ENCODE results near the gene FAM3D. TPM values are rescaled to one million over a fixed set of nuclear protein-coding genes. Genes with fewer than 3 reads are reported as not detected.
"Not testable (repeated sequence)": the region's sequence is repeated elsewhere in the genome, so short reads cannot be mapped to it uniquely, and the experiment has no call there.

Gene FAM3D
- total and polyA plus RNA-seq, 4 donors = 0.09 TPM; not detected in 3

DNA sequence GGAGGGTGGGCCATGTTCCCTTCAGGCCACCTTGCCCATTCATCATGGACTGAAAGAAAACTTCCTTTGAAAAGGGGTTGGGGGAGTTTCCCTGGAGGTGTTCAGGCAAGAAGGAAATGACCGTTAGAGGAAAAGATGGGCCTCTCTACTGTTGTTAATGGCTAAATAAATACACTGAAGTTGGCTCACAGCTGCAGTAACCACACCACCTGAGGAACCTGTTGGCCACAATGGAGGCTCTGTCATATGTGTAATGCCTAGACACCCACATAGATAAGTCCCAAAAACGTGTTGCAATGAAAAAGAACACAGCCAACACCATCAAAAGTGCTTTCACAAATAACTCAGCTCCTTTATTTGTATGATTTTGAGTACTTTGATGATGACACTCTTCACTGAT is 38.2 kb upstream of the FAM3D start:
- WGBS = 73% methylated on average over 2 of the region's 2 CpGs
- Histone ChIP-seq H3K27ac (ENCODE audit: low read depth in 1 of 2, low read length in 2 of 2) (no peak overlapping the region), H3K9me3 (ENCODE audit: control insufficient read depth in 4 of 4, low read length in 3 of 4) (no peaks in the 10 kb centered on the region), H3K9ac (ENCODE audit: low read depth in 1 of 2, low read length in 2 of 2) (no peak overlapping the region), H3K36me3 (ENCODE audit: control insufficient read depth in 4 of 4, insufficient read depth in 3 of 4, low read depth in 1 of 4, low read length in 3 of 4) (no peaks in the 10 kb centered on the region), H3K27me3 (ENCODE audit: control insufficient read depth in 4 of 4, insufficient read depth in 4 of 4, low read length in 3 of 4) (no peaks in the 10 kb centered on the region), H3K4me3 (ENCODE audit: low read depth in 1 of 3, low read length in 3 of 3) (no peak overlapping the region), H3K4me1 (ENCODE audit: control insufficient read depth in 4 of 4, insufficient read depth in 4 of 4, low read length in 3 of 4) (peaks cover 0 to 15% (median 11%) of the 10 kb centered on the region in 4 donors)
- no peak for DNase-seq (ENCODE audit: low spot score)
- TF ChIP-seq, protein P1, sequence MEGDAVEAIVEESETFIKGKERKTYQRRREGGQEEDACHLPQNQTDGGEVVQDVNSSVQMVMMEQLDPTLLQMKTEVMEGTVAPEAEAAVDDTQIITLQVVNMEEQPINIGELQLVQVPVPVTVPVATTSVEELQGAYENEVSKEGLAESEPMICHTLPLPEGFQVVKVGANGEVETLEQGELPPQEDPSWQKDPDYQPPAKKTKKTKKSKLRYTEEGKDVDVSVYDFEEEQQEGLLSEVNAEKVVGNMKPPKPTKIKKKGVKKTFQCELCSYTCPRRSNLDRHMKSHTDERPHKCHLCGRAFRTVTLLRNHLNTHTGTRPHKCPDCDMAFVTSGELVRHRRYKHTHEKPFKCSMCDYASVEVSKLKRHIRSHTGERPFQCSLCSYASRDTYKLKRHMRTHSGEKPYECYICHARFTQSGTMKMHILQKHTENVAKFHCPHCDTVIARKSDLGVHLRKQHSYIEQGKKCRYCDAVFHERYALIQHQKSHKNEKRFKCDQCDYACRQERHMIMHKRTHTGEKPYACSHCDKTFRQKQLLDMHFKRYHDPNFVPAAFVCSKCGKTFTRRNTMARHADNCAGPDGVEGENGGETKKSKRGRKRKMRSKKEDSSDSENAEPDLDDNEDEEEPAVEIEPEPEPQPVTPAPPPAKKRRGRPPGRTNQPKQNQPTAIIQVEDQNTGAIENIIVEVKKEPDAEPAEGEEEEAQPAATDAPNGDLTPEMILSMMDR (IDR thresholded peaks at IDR 0.05; ENCODE audit: low read depth, low read length, missing input control) = no peak
- TF ChIP-seq JUND (IDR thresholded peaks at IDR 0.05) = no peak
- TF ChIP-seq FOXA1 (IDR thresholded peaks at IDR 0.05) = no peak
- TF ChIP-seq FOXA2 (IDR thresholded peaks at IDR 0.05) = no peak
- no peak for TF ChIP-seq RAD21 (IDR thresholded peaks at IDR 0.05)
- no peak for TF ChIP-seq EGR1 (IDR thresholded peaks at IDR 0.05; ENCODE audit: low read depth in 2 of 2)
- TF ChIP-seq HNF4G (IDR thresholded peaks at IDR 0.05) = no peak
- no peak for TF ChIP-seq NR2F2 (IDR thresholded peaks at IDR 0.05)
- TF ChIP-seq, protein P2, sequence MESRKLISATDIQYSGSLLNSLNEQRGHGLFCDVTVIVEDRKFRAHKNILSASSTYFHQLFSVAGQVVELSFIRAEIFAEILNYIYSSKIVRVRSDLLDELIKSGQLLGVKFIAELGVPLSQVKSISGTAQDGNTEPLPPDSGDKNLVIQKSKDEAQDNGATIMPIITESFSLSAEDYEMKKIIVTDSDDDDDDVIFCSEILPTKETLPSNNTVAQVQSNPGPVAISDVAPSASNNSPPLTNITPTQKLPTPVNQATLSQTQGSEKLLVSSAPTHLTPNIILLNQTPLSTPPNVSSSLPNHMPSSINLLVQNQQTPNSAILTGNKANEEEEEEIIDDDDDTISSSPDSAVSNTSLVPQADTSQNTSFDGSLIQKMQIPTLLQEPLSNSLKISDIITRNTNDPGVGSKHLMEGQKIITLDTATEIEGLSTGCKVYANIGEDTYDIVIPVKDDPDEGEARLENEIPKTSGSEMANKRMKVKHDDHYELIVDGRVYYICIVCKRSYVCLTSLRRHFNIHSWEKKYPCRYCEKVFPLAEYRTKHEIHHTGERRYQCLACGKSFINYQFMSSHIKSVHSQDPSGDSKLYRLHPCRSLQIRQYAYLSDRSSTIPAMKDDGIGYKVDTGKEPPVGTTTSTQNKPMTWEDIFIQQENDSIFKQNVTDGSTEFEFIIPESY (IDR thresholded peaks at IDR 0.05) = no peak
- TF ChIP-seq, protein P3, sequence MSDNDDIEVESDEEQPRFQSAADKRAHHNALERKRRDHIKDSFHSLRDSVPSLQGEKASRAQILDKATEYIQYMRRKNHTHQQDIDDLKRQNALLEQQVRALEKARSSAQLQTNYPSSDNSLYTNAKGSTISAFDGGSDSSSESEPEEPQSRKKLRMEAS (IDR thresholded peaks at IDR 0.05) = no peak
- TF ChIP-seq GABPA (IDR thresholded peaks at IDR 0.05 in 1 of 2, conservative IDR thresholded peaks at IDR 0.05 in 1 of 2) = no peak
- TF ChIP-seq HNF4A (conservative IDR thresholded peaks at IDR 0.05) = no peak
- TF ChIP-seq, protein P4, sequence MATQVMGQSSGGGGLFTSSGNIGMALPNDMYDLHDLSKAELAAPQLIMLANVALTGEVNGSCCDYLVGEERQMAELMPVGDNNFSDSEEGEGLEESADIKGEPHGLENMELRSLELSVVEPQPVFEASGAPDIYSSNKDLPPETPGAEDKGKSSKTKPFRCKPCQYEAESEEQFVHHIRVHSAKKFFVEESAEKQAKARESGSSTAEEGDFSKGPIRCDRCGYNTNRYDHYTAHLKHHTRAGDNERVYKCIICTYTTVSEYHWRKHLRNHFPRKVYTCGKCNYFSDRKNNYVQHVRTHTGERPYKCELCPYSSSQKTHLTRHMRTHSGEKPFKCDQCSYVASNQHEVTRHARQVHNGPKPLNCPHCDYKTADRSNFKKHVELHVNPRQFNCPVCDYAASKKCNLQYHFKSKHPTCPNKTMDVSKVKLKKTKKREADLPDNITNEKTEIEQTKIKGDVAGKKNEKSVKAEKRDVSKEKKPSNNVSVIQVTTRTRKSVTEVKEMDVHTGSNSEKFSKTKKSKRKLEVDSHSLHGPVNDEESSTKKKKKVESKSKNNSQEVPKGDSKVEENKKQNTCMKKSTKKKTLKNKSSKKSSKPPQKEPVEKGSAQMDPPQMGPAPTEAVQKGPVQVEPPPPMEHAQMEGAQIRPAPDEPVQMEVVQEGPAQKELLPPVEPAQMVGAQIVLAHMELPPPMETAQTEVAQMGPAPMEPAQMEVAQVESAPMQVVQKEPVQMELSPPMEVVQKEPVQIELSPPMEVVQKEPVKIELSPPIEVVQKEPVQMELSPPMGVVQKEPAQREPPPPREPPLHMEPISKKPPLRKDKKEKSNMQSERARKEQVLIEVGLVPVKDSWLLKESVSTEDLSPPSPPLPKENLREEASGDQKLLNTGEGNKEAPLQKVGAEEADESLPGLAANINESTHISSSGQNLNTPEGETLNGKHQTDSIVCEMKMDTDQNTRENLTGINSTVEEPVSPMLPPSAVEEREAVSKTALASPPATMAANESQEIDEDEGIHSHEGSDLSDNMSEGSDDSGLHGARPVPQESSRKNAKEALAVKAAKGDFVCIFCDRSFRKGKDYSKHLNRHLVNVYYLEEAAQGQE (IDR thresholded peaks at IDR 0.05) = no peak
- TF ChIP-seq, protein P5, sequence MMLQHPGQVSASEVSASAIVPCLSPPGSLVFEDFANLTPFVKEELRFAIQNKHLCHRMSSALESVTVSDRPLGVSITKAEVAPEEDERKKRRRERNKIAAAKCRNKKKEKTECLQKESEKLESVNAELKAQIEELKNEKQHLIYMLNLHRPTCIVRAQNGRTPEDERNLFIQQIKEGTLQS (IDR thresholded peaks at IDR 0.05) = no peak

DNA sequence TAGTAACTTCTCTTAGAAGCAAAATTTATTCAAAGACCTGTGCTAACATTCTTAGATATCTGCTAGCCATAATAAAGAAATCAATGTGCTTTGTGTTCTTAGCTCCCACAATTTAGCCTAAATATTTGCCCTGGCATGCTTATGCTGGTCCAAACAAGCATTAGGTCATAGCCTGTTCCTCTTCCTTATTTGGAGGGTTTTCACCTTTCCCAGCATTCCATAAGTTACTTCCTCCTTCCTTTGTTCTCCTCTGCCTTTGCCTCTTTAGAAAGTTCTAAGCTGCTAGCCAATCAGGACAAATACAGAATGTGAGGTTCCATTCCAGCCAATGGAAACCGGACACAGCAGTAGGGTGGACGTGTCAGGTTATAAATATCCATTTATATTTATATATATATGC is 37.7 kb upstream of the FAM3D start:
- not testable (repeated sequence) for H3K9me3 ChIP-seq (ENCODE audit: control insufficient read depth in 4 of 4, low read length in 3 of 4); H3K27me3 ChIP-seq (ENCODE audit: control insufficient read depth in 4 of 4, insufficient read depth in 4 of 4, low read length in 3 of 4); H3K9ac ChIP-seq (ENCODE audit: low read depth in 1 of 2, low read length in 2 of 2); H3K36me3 ChIP-seq (ENCODE audit: control insufficient read depth in 4 of 4, insufficient read depth in 3 of 4, low read depth in 1 of 4, low read length in 3 of 4); H3K27ac ChIP-seq (ENCODE audit: low read depth in 1 of 2, low read length in 2 of 2); DNase-seq (ENCODE audit: low spot score); H3K4me3 ChIP-seq (ENCODE audit: low read depth in 1 of 3, low read length in 3 of 3)
- H3K4me1 ChIP-seq (ENCODE audit: control insufficient read depth in 4 of 4, insufficient read depth in 4 of 4, low read length in 3 of 4) = peaks cover 0 to 15% (median 11%) of the 10 kb centered on the region in 4 donors
- WGBS = 89% methylated on average over 2 of the region's 2 CpGs
